ENCODE data around the gene TMEM151B. TPM values are rescaled to one million over a fixed set of nuclear protein-coding genes. Genes with fewer than 3 reads are reported as not detected.

The TMEM151B gene
- total and polyA plus RNA-seq, 10 of the 15 experiments (the other 5 are each of a cell fraction or from before 2014, with no cell fraction given): 0.01 to 0.19 (median 0.05) TPM; not detected in 6

DNA sequence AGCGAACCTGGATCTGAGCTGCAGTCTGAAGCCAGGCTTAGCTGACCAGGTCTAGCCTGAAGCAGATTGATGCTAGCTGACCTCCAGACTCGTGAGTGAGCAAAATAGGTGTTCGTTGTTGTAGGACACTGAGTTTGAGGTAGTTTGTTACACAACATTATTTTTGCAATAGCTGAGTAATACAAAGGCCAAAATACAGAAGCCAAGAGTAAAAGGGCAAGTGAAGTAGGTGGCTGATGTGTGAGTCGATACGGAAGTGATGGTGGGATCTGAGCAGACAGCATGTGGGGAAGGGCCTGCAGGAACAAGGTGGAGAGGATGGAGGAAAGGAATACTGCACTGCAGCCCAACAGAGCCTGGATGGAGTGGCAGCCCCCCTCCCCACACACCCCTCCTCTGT lies 63.7 kb downstream of the TMEM151B start:
- ChIA-PET SMC1A (ENCODE audit: uncharacterized antibody, unreplicated experiment) (interaction anchor here (1.1 to 1.3 kb wide), 2 partner anchors 8 to 38 kb away, joined by 3 read pairs; no protein-coding TSS in a partner anchor), RAD21 (ENCODE audit: unreplicated experiment) (interaction anchor here (0.5 kb wide), 1 partner anchor 237 kb away, joined by 3 read pairs; no protein-coding TSS in a partner anchor), CTCF (interaction anchor here (1.7 to 10.4 kb wide), 5 partner anchors 9 to 67 kb away, joined by 3 to 163 read pairs (median 6); partner anchors contain the start of genes AARS2, NFKBIE and TMEM151B), POLR2A (no interaction called here)
- Histone ChIP-seq H4K20me1 (ENCODE audit: control insufficient read depth, insufficient read depth) (no peaks in the 10 kb centered on the region), H3K79me2 (ENCODE audit: control insufficient read depth, insufficient read depth, low read length) (no peaks in the 10 kb centered on the region), H3K4me2 (ENCODE audit: control insufficient read depth, insufficient read depth) (no peak overlapping the region), H3K4me3 (no peak overlapping the region), H2AFZ (ENCODE audit: control insufficient read depth, low read depth, low read length) (no peak overlapping the region), H3K27ac (ENCODE audit: control insufficient read depth, insufficient read depth) (no peak overlapping the region), H3K9me3 (replicated peaks; ENCODE audit: control insufficient read depth, insufficient read depth, low read length) (no peaks in the 10 kb centered on the region), H3K36me3 (ENCODE audit: control insufficient read depth in 2 of 2, insufficient read depth in 2 of 2, low read length in 1 of 2) (no peaks in the 10 kb centered on the region), H3K9ac (ENCODE audit: control insufficient read depth, insufficient read depth, low read length) (no peak overlapping the region), H3K27me3 (replicated peaks in 1 of 2; ENCODE audit: control insufficient read depth in 2 of 2, insufficient read depth in 2 of 2, low read length in 1 of 2) (peaks cover 0 to 5% of the 10 kb centered on the region in 2 experiments; a peak in 3 of 4 replicates), H3K4me1 (ENCODE audit: control insufficient read depth, insufficient read depth, low read length) (no peaks in the 10 kb centered on the region)
- in situ Hi-C loops (cut with MboI): no loop called here
- TF ChIP-seq, protein P1, sequence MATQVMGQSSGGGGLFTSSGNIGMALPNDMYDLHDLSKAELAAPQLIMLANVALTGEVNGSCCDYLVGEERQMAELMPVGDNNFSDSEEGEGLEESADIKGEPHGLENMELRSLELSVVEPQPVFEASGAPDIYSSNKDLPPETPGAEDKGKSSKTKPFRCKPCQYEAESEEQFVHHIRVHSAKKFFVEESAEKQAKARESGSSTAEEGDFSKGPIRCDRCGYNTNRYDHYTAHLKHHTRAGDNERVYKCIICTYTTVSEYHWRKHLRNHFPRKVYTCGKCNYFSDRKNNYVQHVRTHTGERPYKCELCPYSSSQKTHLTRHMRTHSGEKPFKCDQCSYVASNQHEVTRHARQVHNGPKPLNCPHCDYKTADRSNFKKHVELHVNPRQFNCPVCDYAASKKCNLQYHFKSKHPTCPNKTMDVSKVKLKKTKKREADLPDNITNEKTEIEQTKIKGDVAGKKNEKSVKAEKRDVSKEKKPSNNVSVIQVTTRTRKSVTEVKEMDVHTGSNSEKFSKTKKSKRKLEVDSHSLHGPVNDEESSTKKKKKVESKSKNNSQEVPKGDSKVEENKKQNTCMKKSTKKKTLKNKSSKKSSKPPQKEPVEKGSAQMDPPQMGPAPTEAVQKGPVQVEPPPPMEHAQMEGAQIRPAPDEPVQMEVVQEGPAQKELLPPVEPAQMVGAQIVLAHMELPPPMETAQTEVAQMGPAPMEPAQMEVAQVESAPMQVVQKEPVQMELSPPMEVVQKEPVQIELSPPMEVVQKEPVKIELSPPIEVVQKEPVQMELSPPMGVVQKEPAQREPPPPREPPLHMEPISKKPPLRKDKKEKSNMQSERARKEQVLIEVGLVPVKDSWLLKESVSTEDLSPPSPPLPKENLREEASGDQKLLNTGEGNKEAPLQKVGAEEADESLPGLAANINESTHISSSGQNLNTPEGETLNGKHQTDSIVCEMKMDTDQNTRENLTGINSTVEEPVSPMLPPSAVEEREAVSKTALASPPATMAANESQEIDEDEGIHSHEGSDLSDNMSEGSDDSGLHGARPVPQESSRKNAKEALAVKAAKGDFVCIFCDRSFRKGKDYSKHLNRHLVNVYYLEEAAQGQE (IDR thresholded peaks at IDR 0.05; ENCODE audit: low read depth, low read length): no peak
- 9% methylated on average over 5 of the region's 5 CpGs for WGBS (ENCODE audit: insufficient coverage, insufficient replicate concordance, low lambda C conversion rate, missing lambda C conversion rate)
- no TSS peak for BruUV-seq (replicated peaks)
- no peak for FAIRE-seq
- intact Hi-C loops (cut with micrococcal nuclease; ENCODE audit: unreplicated experiment): no loop called here
- ATAC-seq: no peak
- no peak for DNase-seq (ENCODE audit: low read depth, low spot score)

DNA sequence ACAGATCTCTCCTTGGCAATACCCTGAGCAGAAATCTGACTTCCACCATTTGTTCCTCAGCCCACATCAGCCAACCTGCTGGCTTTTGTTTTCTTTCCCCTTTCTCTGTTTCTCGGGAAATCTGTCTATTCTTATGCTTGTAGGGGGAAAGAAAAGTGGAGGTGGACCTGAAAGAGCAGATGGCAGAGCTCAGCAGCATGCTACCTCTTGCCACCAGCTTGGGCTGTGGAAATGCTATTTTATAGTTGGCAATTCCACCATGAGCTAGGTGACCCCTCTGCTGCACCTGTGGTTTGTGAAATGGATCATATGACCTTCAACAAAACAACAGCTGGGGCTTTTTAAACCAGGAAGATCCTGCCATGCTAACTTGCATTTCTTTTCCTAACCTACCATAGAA lies 65.4 kb downstream of the TMEM151B start:
- H3K4me3 ChIP-seq: no peak overlapping the region
- no peaks in the 10 kb centered on the region for H3K9me3 ChIP-seq (replicated peaks; ENCODE audit: control insufficient read depth, insufficient read depth, low read length)
- intact Hi-C loops (cut with micrococcal nuclease; ENCODE audit: unreplicated experiment): loop anchor here (5.0 kb wide), 1 partner anchor 183 kb away; no protein-coding TSS in a partner anchor
- BruUV-seq (replicated peaks): no TSS peak
- FAIRE-seq (no peak), ATAC-seq (no peak), DNase-seq (ENCODE audit: low read depth, low spot score) (no peak)
- WGBS (ENCODE audit: insufficient coverage, insufficient replicate concordance, low lambda C conversion rate, missing lambda C conversion rate): 7% methylated on average over 1 of the region's 1 CpG
- no peaks in the 10 kb centered on the region for H4K20me1 ChIP-seq (ENCODE audit: control insufficient read depth, insufficient read depth)
- no peak overlapping the region for H3K4me2 ChIP-seq (ENCODE audit: control insufficient read depth, insufficient read depth)
- no peak overlapping the region for H3K9ac ChIP-seq (ENCODE audit: control insufficient read depth, insufficient read depth, low read length)
- no peak for TF ChIP-seq ZSCAN29 (IDR thresholded peaks at IDR 0.05)
- TF ChIP-seq, protein P2, sequence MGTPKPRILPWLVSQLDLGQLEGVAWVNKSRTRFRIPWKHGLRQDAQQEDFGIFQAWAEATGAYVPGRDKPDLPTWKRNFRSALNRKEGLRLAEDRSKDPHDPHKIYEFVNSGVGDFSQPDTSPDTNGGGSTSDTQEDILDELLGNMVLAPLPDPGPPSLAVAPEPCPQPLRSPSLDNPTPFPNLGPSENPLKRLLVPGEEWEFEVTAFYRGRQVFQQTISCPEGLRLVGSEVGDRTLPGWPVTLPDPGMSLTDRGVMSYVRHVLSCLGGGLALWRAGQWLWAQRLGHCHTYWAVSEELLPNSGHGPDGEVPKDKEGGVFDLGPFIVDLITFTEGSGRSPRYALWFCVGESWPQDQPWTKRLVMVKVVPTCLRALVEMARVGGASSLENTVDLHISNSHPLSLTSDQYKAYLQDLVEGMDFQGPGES (IDR thresholded peaks at IDR 0.05): no peak
- TF ChIP-seq, protein P3, sequence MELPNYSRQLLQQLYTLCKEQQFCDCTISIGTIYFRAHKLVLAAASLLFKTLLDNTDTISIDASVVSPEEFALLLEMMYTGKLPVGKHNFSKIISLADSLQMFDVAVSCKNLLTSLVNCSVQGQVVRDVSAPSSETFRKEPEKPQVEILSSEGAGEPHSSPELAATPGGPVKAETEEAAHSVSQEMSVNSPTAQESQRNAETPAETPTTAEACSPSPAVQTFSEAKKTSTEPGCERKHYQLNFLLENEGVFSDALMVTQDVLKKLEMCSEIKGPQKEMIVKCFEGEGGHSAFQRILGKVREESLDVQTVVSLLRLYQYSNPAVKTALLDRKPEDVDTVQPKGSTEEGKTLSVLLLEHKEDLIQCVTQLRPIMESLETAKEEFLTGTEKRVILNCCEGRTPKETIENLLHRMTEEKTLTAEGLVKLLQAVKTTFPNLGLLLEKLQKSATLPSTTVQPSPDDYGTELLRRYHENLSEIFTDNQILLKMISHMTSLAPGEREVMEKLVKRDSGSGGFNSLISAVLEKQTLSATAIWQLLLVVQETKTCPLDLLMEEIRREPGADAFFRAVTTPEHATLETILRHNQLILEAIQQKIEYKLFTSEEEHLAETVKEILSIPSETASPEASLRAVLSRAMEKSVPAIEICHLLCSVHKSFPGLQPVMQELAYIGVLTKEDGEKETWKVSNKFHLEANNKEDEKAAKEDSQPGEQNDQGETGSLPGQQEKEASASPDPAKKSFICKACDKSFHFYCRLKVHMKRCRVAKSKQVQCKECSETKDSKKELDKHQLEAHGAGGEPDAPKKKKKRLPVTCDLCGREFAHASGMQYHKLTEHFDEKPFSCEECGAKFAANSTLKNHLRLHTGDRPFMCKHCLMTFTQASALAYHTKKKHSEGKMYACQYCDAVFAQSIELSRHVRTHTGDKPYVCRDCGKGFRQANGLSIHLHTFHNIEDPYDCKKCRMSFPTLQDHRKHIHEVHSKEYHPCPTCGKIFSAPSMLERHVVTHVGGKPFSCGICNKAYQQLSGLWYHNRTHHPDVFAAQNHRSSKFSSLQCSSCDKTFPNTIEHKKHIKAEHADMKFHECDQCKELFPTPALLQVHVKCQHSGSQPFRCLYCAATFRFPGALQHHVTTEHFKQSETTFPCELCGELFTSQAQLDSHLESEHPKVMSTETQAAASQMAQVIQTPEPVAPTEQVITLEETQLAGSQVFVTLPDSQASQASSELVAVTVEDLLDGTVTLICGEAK (IDR thresholded peaks at IDR 0.05; ENCODE audit: borderline replicate concordance): no peak
- TF ChIP-seq ZNF274 (IDR thresholded peaks at IDR 0.05; ENCODE audit: insufficient read depth, insufficient read length): no peak
- H3K27me3 ChIP-seq (replicated peaks in 1 of 2; ENCODE audit: control insufficient read depth in 2 of 2, insufficient read depth in 2 of 2, low read length in 1 of 2): peaks cover 0 to 4% of the 10 kb centered on the region in 2 experiments; a peak in 3 of 4 replicates
- H3K36me3 ChIP-seq (ENCODE audit: control insufficient read depth in 2 of 2, insufficient read depth in 2 of 2, low read length in 1 of 2): no peaks in the 10 kb centered on the region
- no peaks in the 10 kb centered on the region for H3K4me1 ChIP-seq (ENCODE audit: control insufficient read depth, insufficient read depth, low read length)
- H3K27ac ChIP-seq (ENCODE audit: control insufficient read depth, insufficient read depth): no peak overlapping the region
- POLR2A ChIA-PET: interaction anchor here (0.6 kb wide), 1 partner anchor 11 kb away, joined by 3 read pairs; no protein-coding TSS in a partner anchor
- CTCF ChIA-PET: interaction anchor here (0.7 to 10.4 kb wide), 8 partner anchors 21 to 239 kb away, joined by 3 to 163 read pairs (median 4); partner anchors contain the start of genes AARS2, NFKBIE, SLC35B2 and TMEM151B
- no peaks in the 10 kb centered on the region for H3K79me2 ChIP-seq (ENCODE audit: control insufficient read depth, insufficient read depth, low read length)
- SMC1A ChIA-PET (ENCODE audit: uncharacterized antibody, unreplicated experiment): interaction anchor here (0.8 to 5.5 kb wide), 5 partner anchors 9 to 239 kb away, joined by 3 to 79 read pairs (median 4); partner anchors contain the start of gene TMEM151B
- no peak overlapping the region for H2AFZ ChIP-seq (ENCODE audit: control insufficient read depth, low read depth, low read length)
- RAD21 ChIA-PET (ENCODE audit: unreplicated experiment): interaction anchor here (0.8 to 1.7 kb wide), 5 partner anchors 27 to 239 kb away, joined by 3 to 9 read pairs (median 5); no protein-coding TSS in a partner anchor
- in situ Hi-C loops (cut with MboI): loop anchor here (5.0 kb wide), 1 partner anchor 68 kb away; the partner anchor contains the start of gene NFKBIE

Measured in GM12878 (cell line).